ENCODE results near the gene NPAS2.

Gene NPAS2

GRCh38 chr2:100812573-100812972, 7.4 kb upstream of the NPAS2 start:
- H3F3A ChIP-seq (ENCODE audit: insufficient read depth, low read length), result no peaks in the 10 kb centered on the region
- H2AFZ ChIP-seq (ENCODE audit: low read length), result no peak overlapping the region
- 0 out of 2 replicates have a peak, but pooled peaks cover 11% of the 10 kb centered on the region for H3K4me1 ChIP-seq (ENCODE audit: low read length)
- no peak overlapping the region for H3K27ac ChIP-seq (ENCODE audit: low read length)
- no peaks in the 10 kb centered on the region for H3K9me2 ChIP-seq (replicated peaks; ENCODE audit: insufficient read depth, low read length)
- H4K20me1 ChIP-seq (ENCODE audit: insufficient read depth, low read length), result no peaks in the 10 kb centered on the region
- no peak for DNase-seq
- TF ChIP-seq EZH2phosphoT487 (IDR thresholded peaks at IDR 0.05; ENCODE audit: low read length) (no peak), EZH2 (optimal IDR thresholded peaks at IDR 0.05; ENCODE audit: low read depth, low read length) (no peak), CTCF (IDR thresholded peaks at IDR 0.05; ENCODE audit: low read length) (no peak)
- H3K36me3 ChIP-seq (replicated peaks; ENCODE audit: insufficient read depth, low read length), result no peaks in the 10 kb centered on the region
- no peaks in the 10 kb centered on the region for H3K79me2 ChIP-seq (ENCODE audit: low read length)
- H3K4me3 ChIP-seq (ENCODE audit: low read length), result no peak overlapping the region
- H3K9me3 ChIP-seq (replicated peaks; ENCODE audit: insufficient read depth, low read length), result no peaks in the 10 kb centered on the region
- no peak overlapping the region for H3K4me2 ChIP-seq (ENCODE audit: low read depth, low read length)
- H3K9ac ChIP-seq (ENCODE audit: low read length), result no peak overlapping the region
- H3K27me3 ChIP-seq (replicated peaks; ENCODE audit: insufficient read depth, low read length), result no peaks in the 10 kb centered on the region

GRCh38 chr2:100813527-100813926, 6.4 kb upstream of the NPAS2 start:
- H3F3A ChIP-seq (ENCODE audit: insufficient read depth, low read length), result no peaks in the 10 kb centered on the region
- peak overlapping the region; percentile 6 for H3K4me2 ChIP-seq (ENCODE audit: low read depth, low read length)
- H3K9me3 ChIP-seq (replicated peaks; ENCODE audit: insufficient read depth, low read length), result no peaks in the 10 kb centered on the region
- 0 out of 2 replicates have a peak overlapping the region, but pooled peaks have one; percentile 0 for H2AFZ ChIP-seq (ENCODE audit: low read length)
- H3K27ac ChIP-seq (ENCODE audit: low read length), result no peak overlapping the region
- no peak overlapping the region for H3K9ac ChIP-seq (ENCODE audit: low read length)
- H3K4me3 ChIP-seq (ENCODE audit: low read length), result no peak overlapping the region
- H3K36me3 ChIP-seq (replicated peaks; ENCODE audit: insufficient read depth, low read length), result no peaks in the 10 kb centered on the region
- 0 out of 2 replicates have a peak, but pooled peaks cover 11% of the 10 kb centered on the region for H3K4me1 ChIP-seq (ENCODE audit: low read length)
- TF ChIP-seq EZH2 (optimal IDR thresholded peaks at IDR 0.05; ENCODE audit: low read depth, low read length), result no peak
- TF ChIP-seq CTCF (IDR thresholded peaks at IDR 0.05; ENCODE audit: low read length), result no peak
- TF ChIP-seq EZH2phosphoT487 (IDR thresholded peaks at IDR 0.05; ENCODE audit: low read length), result no peak
- no peaks in the 10 kb centered on the region for H3K79me2 ChIP-seq (ENCODE audit: low read length)
- H3K9me2 ChIP-seq (replicated peaks; ENCODE audit: insufficient read depth, low read length), result no peaks in the 10 kb centered on the region
- no peaks in the 10 kb centered on the region for H4K20me1 ChIP-seq (ENCODE audit: insufficient read depth, low read length)
- H3K27me3 ChIP-seq (replicated peaks; ENCODE audit: insufficient read depth, low read length), result no peaks in the 10 kb centered on the region
- DNase-seq, result peak; percentile 46

- TF ChIP-seq EZH2phosphoT487 (IDR thresholded peaks at IDR 0.05; ENCODE audit: low read length) (no peak), CTCF (IDR thresholded peaks at IDR 0.05; ENCODE audit: low read length) (no peak), EZH2 (optimal IDR thresholded peaks at IDR 0.05; ENCODE audit: low read depth, low read length) (no peak)
- H3F3A ChIP-seq (ENCODE audit: insufficient read depth, low read length), result no peaks in the 10 kb centered on the region
- peak overlapping the region; percentile 6 for H3K4me2 ChIP-seq (ENCODE audit: low read depth, low read length)
- no peak overlapping the region for H3K4me3 ChIP-seq (ENCODE audit: low read length)
- no peaks in the 10 kb centered on the region for H3K27me3 ChIP-seq (replicated peaks; ENCODE audit: insufficient read depth, low read length)
- no peak for DNase-seq
- no peaks in the 10 kb centered on the region for H3K36me3 ChIP-seq (replicated peaks; ENCODE audit: insufficient read depth, low read length)
- no peaks in the 10 kb centered on the region for H3K9me3 ChIP-seq (replicated peaks; ENCODE audit: insufficient read depth, low read length)
- H3K27ac ChIP-seq (ENCODE audit: low read length), result no peak overlapping the region
- H3K4me1 ChIP-seq (ENCODE audit: low read length), result 0 out of 2 replicates have a peak, but pooled peaks cover 11% of the 10 kb centered on the region
- no peaks in the 10 kb centered on the region for H3K9me2 ChIP-seq (replicated peaks; ENCODE audit: insufficient read depth, low read length)
- no peaks in the 10 kb centered on the region for H4K20me1 ChIP-seq (ENCODE audit: insufficient read depth, low read length)
- no peak overlapping the region for H2AFZ ChIP-seq (ENCODE audit: low read length)
- no peaks in the 10 kb centered on the region for H3K79me2 ChIP-seq (ENCODE audit: low read length)
- no peak overlapping the region for H3K9ac ChIP-seq (ENCODE audit: low read length)
Observed at GRCh38 chr2:100814043-100814442, 5.9 kb upstream of the NPAS2 start.

All from MM.1S (cell line).